Endothelial cell of umbilical vein (primary cell): Measurements from ENCODE around the gene CYBC1. TPM values are rescaled to one million over a fixed set of nuclear protein-coding genes. Genes with fewer than 3 reads are reported as not detected.

Source experiments
- BruUV-seq: library from RNA; stranded (reverse); fragments of 400-500 nt; replicated peaks from 2 replicates; lab custom pipeline; 2021; lab: Mats Ljungman, UMichigan
- CTCF ChIA-PET: fragments of 300-600, 350-600 bp; sonication (Branson Sonifier 250); formaldehyde crosslinking; loops from one replicate; lab custom pipeline; 2021; ENCODE audit warnings: antibody characterized with exemption, inconsistent platforms; lab: Charles Lee
- POLR2A ChIA-PET: fragments of 300-600, 350-600 bp; sonication (Branson Sonifier 250); formaldehyde crosslinking; loops from one replicate; lab custom pipeline; 2021; ENCODE audit warnings: antibody characterized with exemption, inconsistent platforms; lab: Charles Lee
- DNase-seq: peaks from one replicate; pipeline ENCODE4 v3.0.0-alpha.2; 2011; ENCODE audit warnings: low read depth, low spot score
- FAIRE-seq: peaks from 2 replicates; lab custom pipeline; 2011; peaks lifted over from hg19 to GRCh38; lab: Jason Lieb, UNC
- H2AFZ ChIP-seq: 2 replicates; pipeline ENCODE4 v1.6.0; 2012; ENCODE audit warnings: low read depth, low read length, control low read depth, inconsistent platforms
- H3K27ac ChIP-seq: 2 replicates; pipeline ENCODE4 v1.5.1; 2011; ENCODE audit warnings: low read depth, mild to moderate bottlenecking, control low read depth, low read length, moderate library complexity; ENCODE audit not compliant: insufficient read depth
- H3K27me3 ChIP-seq, 2 experiments: 2 replicates each; pipeline versions ENCODE4 v1.6.0 to v1.6.1; 2011; ENCODE audit warnings: low read length in 2 of 2, mixed read lengths in 1 of 2; ENCODE audit not compliant: control insufficient read depth in 2 of 2, insufficient read depth in 2 of 2
- H3K36me3 ChIP-seq, 2 experiments: 2 replicates in 1 of 2; 3 replicates in 1 of 2; pipeline ENCODE4 v1.5.1; 2011; ENCODE audit warnings: low read length in 2 of 2, mild to moderate bottlenecking in 1 of 2, moderate library complexity in 1 of 2; ENCODE audit not compliant: control insufficient read depth in 2 of 2, insufficient read depth in 2 of 2; ENCODE audit errors: extremely low read depth in 1 of 2
- H3K4me1 ChIP-seq: 3 replicates; pipeline ENCODE4 v1.5.1; 2011; ENCODE audit warnings: mild to moderate bottlenecking, low read length; ENCODE audit not compliant: control insufficient read depth, insufficient read depth; ENCODE audit errors: extremely low read depth
- H3K4me2 ChIP-seq: 2 replicates; pipeline ENCODE4 v1.6.1; 2011; ENCODE audit warnings: low read length, control low read depth, mixed read lengths; ENCODE audit not compliant: insufficient read depth
- H3K4me3 ChIP-seq, 3 experiments: fragments of 200-600 bp in 1 of 3; sonication (generic), shearing (Covaris generic) in 1 of 3; replicated peaks in 1 of 3; 2 replicates each; pipeline ENCODE4 v1.5.1; 2011 to 2016; ENCODE audit warnings: control low read depth in 3 of 3, low read length in 3 of 3, mild to moderate bottlenecking in 2 of 3, inconsistent platforms in 1 of 3, low read depth in 1 of 3, moderate library complexity in 1 of 3; ENCODE audit not compliant: insufficient read depth in 1 of 3
- H3K79me2 ChIP-seq: 2 replicates; pipeline ENCODE4 v1.6.0; 2012; ENCODE audit warnings: low read length, inconsistent platforms; ENCODE audit not compliant: control insufficient read depth, insufficient read depth
- H3K9ac ChIP-seq: replicated peaks from 2 replicates; pipeline ENCODE3; 2011; ENCODE audit warnings: low read length, control low read depth; ENCODE audit not compliant: insufficient read depth; ENCODE audit errors: extremely low read depth
- H3K9me1 ChIP-seq: replicated peaks from 3 replicates; pipeline ENCODE4 v1.6.0; 2011; ENCODE audit warnings: mild to moderate bottlenecking, low read length; ENCODE audit not compliant: control insufficient read depth, insufficient read depth; ENCODE audit errors: extremely low read depth
- H3K9me3 ChIP-seq: replicated peaks from 2 replicates; pipeline ENCODE4 v1.5.1; 2012; ENCODE audit warnings: low read length, inconsistent platforms; ENCODE audit not compliant: control insufficient read depth, insufficient read depth
- H4K20me1 ChIP-seq: replicated peaks from 2 replicates; pipeline ENCODE3; 2011; ENCODE audit warnings: mild to moderate bottlenecking, low read length; ENCODE audit not compliant: control insufficient read depth, insufficient read depth; ENCODE audit errors: extremely low read depth
- EZH2 ChIP-seq: IDR thresholded peaks from 2 replicates; pipeline ENCODE4 v1.6.1; 2012; ENCODE audit warnings: borderline replicate concordance, low read depth, mild to moderate bottlenecking, moderate library complexity, low read length, inconsistent platforms; ENCODE audit not compliant: severe bottlenecking
- FOS ChIP-seq: IDR thresholded peaks from 2 replicates; pipeline ENCODE4 v1.6.1; 2011; ENCODE audit warnings: mild to moderate bottlenecking, low read length, moderate library complexity, borderline replicate concordance; ENCODE audit not compliant: insufficient read depth
- GATA2 ChIP-seq: IDR thresholded peaks from 2 replicates; pipeline ENCODE4 v1.7.0; 2011; ENCODE audit warnings: low read depth, mild to moderate bottlenecking, moderate library complexity, mixed read lengths, low read length; ENCODE audit not compliant: insufficient read length, insufficient read depth
- JUN ChIP-seq: IDR thresholded peaks from 2 replicates; pipeline ENCODE4 v1.6.1; 2011; ENCODE audit warnings: borderline replicate concordance, low read depth; ENCODE audit not compliant: insufficient read length, insufficient read depth
- MYC ChIP-seq: IDR thresholded peaks from one replicate; pipeline ENCODE4 v1.6.1; 2011; ENCODE audit warnings: mild to moderate bottlenecking, low read depth, low read length
- POLR2A ChIP-seq: IDR thresholded peaks from 2 replicates; pipeline ENCODE4 v1.6.1; 2012; ENCODE audit warnings: low read depth, mild to moderate bottlenecking, control low read depth, low read length
- POLR2AphosphoS5 ChIP-seq: IDR thresholded peaks from 2 replicates; pipeline ENCODE4 v1.6.1; 2012; ENCODE audit warnings: low read depth, mild to moderate bottlenecking, control low read depth, low read length, moderate library complexity; ENCODE audit not compliant: insufficient read depth
- dilution Hi-C: fragments of 300-500 bp; cut with MboI; formaldehyde crosslinking; loops from one replicate; pipeline ENCODE4 v1.15.0; 2019; ENCODE audit warnings: low sequenced_read_pairs; ENCODE audit not compliant: extremely low pct_ligation_motif_present
- intact Hi-C: fragments of 100-400 bp; cut with micrococcal nuclease; formaldehyde crosslinking; loops from one replicate; pipeline ENCODE4 v1.10.0; 2022
- polyA plus RNA-seq, 4 experiments: library from polyadenylated mRNA; depleted of rRNA in 3 of 4; stranded (reverse) in 3 of 4; unstranded in 1 of 4; fragments of >200 nt; gene quantifications; 2 replicates each; pipeline versions ENCODE4 v1.2.1 to v1.2.3, GENCODE V29; 2011 to 2012; ENCODE audit warnings: missing spikeins in 1 of 4
- total RNA-seq: library from RNA; stranded (reverse); gene quantifications from 2 replicates; pipeline ENCODE4 v1.2.3, GENCODE V29; 2021
- TF ChIP-seq, protein P1 (sequence below): IDR thresholded peaks from 2 replicates; pipeline ENCODE4 v1.6.1; 2011; ENCODE audit not compliant: insufficient read depth, insufficient read length
- TF ChIP-seq, protein P2 (sequence below), 2 donors: IDR thresholded peaks; 1 replicate in 1 of 2; 2 replicates in 1 of 2; pipeline ENCODE4 v1.5.1; 2011; ENCODE audit warnings: low read length in 2 of 2, mild to moderate bottlenecking in 2 of 2, moderate library complexity in 2 of 2, control low read depth in 1 of 2, inconsistent platforms in 1 of 2, low read depth in 1 of 2; ENCODE audit not compliant: insufficient read depth in 1 of 2; ENCODE audit errors: extremely low read depth in 1 of 2

Gene CYBC1
- total and polyA plus RNA-seq, 2 donors (not counting 3 experiments of a cell fraction or from before 2014, with no cell fraction given), result 71.8 to 81.5 TPM

DNA sequence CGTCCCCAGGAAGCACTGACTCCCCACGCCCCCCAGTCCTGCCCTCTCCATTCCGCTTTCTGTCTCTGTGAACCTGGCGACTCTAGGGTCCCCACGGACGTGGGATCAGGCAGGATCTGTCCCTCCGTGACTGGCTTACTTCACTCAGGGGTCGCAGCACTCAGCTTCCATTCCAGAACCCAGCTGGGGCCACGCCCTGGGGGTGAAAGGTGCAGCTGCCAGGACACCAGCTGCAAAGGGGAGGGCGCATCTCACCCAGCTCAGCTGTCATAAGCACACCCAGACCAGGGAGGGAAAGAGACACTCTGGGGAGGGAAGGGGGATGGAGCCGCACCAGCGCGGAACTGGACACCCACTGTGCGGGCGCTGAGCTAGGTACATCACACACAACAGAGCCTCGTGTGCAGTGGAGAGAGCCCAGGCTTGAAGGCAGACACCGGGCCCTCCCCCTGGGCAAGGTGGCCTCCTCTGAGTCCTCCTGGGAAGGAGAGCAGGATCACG, 50.9 kb downstream of the CYBC1 start:
- no peaks in the 10 kb centered on the region for H3K9me1 ChIP-seq
- TF ChIP-seq POLR2A (no peak), GATA2 (no peak), MYC (no peak), FOS (no peak), JUN (no peak), POLR2AphosphoS5 (no peak), EZH2 (no peak)
- TF ChIP-seq, protein P1, sequence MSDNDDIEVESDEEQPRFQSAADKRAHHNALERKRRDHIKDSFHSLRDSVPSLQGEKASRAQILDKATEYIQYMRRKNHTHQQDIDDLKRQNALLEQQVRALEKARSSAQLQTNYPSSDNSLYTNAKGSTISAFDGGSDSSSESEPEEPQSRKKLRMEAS, result no peak
- TF ChIP-seq, protein P2, sequence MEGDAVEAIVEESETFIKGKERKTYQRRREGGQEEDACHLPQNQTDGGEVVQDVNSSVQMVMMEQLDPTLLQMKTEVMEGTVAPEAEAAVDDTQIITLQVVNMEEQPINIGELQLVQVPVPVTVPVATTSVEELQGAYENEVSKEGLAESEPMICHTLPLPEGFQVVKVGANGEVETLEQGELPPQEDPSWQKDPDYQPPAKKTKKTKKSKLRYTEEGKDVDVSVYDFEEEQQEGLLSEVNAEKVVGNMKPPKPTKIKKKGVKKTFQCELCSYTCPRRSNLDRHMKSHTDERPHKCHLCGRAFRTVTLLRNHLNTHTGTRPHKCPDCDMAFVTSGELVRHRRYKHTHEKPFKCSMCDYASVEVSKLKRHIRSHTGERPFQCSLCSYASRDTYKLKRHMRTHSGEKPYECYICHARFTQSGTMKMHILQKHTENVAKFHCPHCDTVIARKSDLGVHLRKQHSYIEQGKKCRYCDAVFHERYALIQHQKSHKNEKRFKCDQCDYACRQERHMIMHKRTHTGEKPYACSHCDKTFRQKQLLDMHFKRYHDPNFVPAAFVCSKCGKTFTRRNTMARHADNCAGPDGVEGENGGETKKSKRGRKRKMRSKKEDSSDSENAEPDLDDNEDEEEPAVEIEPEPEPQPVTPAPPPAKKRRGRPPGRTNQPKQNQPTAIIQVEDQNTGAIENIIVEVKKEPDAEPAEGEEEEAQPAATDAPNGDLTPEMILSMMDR (IDR thresholded peaks at IDR 0.05; ENCODE audit: extremely low read depth in 1 of 2, insufficient read depth in 1 of 2, low read depth in 1 of 2, low read length in 2 of 2), result no peak
- DNase-seq (no peak), FAIRE-seq (no peak)
- no peak overlapping the region for H3K9ac ChIP-seq
- intact Hi-C loops, result no loop called here
- no peaks in the 10 kb centered on the region for H3K9me3 ChIP-seq
- BruUV-seq, result no TSS peak
- dilution Hi-C loops, result no loop called here
- no peaks in the 10 kb centered on the region for H3K27me3 ChIP-seq
- no peaks in the 10 kb centered on the region for H3K4me1 ChIP-seq
- no peaks in the 10 kb centered on the region for H4K20me1 ChIP-seq
- no peak overlapping the region for H3K4me3 ChIP-seq
- no peak overlapping the region for H3K4me2 ChIP-seq
- H3K79me2 ChIP-seq, result no peaks in the 10 kb centered on the region
- H3K27ac ChIP-seq, result no peak overlapping the region
- no peak overlapping the region for H2AFZ ChIP-seq
- ChIA-PET POLR2A (no interaction called here), CTCF (interaction anchor here (1.3 kb wide), 1 partner anchor 25 kb away, joined by 3 read pairs; no protein-coding TSS in a partner anchor)
- no peaks in the 10 kb centered on the region for H3K36me3 ChIP-seq
